HG03103 (cell line): ENCODE results near the gene CC2D2A.
A peak's percentile ranks its signal among the peaks of the same experiment; 100 is the strongest.

ENCODE experiments used
- ATAC-seq: cut with Tn5 transposase; IDR thresholded peaks from one replicate; pipeline ENCODE4 v1.9.1; 2021; ENCODE audit warnings: low read depth; ENCODE audit not compliant: unreplicated experiment

CC2D2A gene

GRCh38 chr4:15469402-15470127 is at the start of gene CC2D2A:
CC2D2A (plus strand) TSS chr4:15469882; CDS start chr4:15475933, 6,051 bp downstream.
- ATAC-seq, result no peak

DNA sequence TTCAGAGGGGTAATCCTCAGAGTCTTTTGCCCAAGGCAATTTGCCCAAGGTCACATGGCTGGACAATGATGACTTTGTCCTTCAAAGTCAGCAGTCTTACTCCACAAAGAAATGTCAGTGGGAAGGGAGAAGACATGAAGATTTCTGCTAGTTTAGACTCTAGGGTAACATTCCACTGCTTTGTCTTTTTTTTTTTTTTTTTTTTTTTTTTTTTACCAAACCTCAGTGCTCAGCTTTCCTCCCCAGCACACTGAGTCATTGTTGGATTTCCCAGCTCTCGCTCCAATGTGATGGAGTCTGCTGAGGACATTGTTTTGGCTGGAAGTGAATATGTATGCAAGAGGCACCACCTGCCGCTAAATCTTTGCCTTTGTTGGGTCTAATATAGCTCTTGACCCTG is 49.0 kb upstream of the CC2D2A start:
- ATAC-seq, result no peak

- ATAC-seq, result no peak
These were observed 46.4 kb upstream of the CC2D2A start for GRCh38 chr4:15423285-15423711.

GRCh38 chr4:15425520-15425919 is 44.2 kb upstream of the CC2D2A start:
- no peak for ATAC-seq

DNA sequence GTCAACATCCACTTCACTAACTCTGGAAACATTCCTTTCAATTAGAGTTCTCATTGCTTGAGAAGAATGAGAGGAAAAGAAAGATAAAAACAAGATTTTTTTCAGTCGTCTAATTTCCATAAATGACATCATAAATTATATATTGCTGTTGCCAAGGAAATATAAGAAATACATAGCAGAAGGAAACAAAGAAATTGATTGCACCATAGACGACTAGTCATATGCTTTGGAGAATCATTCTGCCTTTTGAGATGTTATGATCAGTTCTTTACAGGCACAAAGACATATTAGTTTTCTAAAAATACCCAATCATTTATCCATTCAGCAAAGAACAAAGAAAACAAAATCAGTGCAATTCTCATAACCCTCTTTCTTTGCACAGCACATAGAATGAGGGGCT is 42.5 kb upstream of the CC2D2A start:
- ATAC-seq, result no peak

DNA sequence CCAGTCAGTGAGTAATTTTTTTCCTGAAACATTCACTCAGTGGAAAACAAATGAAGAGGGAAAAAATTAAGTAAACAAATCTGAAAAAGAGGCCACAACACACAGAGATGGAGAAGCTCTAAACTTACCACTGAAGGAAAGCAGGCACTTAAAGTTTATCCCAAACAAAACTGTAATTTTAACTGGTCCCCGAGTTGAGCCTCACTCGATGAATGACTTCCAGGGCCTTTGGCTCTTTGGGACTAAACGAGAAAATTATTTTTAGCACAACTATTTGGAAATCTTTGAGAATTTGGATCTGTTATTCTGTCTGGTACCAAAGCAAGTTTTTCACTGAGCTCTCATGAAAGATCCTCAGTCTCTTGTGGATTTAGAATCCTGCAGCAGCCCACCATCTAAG is 42.0 kb upstream of the CC2D2A start, which contains the start of gene C1QTNF7:
Gene C1QTNF7 (plus strand): TSS at position 333 of the 400 bp plus-strand sequence. CDS start 7,711 bp downstream, outside the sequence.
- ATAC-seq, result no peak

DNA sequence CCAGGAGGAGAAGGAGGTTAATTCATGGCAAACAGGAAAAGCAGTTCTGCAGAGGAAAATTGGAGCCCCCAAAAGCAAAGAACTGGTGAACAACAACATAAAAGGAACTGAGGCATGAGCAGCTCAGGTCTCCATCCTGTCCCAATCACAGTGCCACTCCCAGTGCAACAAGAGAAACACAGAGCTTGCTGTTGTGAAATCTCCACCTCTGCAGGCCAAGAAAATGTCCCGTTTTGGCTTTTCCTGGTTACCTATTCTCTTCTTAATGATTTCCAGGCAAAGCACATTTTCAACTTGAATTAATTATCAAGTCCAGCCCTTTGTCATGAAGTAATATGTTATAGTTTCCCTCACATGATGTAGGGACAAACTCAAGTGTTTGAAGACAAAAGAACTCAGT is 41.1 kb upstream of the CC2D2A start:
- no peak for ATAC-seq

DNA sequence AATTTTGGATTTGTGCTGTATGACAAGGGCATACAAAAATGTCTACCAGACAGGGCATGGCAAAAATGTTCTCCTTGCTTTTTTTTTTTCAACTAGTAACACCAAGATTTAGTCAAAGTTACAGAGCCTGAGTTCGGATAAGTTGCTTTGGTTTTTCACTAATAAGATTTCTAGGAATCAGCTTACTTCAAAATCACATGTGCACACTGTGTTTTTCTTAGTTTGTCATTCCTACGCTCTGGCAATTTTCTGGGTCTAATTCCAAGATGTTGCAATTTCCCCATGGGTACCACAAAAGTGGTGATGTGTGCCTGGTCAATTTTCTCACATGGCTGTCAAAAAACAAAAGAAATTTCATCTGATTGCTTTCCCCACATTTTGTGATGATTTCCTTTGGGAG is 35.6 kb upstream of the CC2D2A start:
- ATAC-seq, result no peak

DNA sequence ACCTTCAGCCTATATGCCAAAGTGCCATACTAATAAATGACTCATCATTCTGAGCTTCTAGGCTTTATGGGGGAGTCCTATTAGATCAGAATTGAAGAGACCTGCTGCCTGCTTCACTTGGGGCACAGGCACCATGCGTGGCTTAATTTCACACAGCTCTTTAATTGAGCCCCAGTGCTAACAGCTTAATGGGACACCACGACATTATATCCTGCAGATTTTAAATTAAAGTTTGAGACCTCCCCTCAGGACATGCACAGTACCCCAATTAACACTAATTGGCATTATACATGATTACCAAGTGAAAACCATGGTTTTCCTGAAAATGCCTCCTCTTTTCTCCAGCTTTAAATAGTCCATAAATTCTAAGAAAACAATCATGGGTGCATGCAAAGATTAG is 35.0 kb upstream of the CC2D2A start:
- ATAC-seq, result no peak

- ATAC-seq, result no peak
These were observed 33.2 kb upstream of the CC2D2A start for GRCh38 chr4:15436513-15436912.

DNA sequence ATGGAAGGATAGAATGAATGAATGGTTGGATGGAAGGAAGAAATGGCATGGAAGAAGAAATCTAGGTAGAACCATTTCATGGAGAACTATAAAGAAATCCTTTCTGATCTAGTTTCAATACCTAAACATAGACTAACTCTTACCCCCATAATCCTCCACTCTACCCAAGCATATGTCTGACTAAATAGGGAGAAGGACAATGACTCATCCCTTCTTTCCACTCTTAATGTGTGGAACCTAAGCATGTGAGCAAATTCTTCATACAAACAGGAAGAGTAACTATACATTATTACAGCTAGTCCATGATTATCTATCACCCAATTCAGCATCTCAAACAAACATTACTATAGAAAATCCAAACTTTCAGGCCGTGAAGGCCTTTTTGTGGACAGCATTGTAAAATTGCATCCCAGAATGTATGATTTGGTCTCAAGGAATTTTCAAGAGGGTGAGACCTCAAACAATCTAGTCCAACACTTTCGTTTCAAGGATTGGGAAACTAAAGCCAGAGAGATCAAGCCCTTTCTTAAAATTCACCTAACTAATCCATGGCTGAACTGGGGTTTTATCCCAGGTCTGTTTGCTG is 30.6 kb upstream of the CC2D2A start:
- no peak for ATAC-seq

DNA sequence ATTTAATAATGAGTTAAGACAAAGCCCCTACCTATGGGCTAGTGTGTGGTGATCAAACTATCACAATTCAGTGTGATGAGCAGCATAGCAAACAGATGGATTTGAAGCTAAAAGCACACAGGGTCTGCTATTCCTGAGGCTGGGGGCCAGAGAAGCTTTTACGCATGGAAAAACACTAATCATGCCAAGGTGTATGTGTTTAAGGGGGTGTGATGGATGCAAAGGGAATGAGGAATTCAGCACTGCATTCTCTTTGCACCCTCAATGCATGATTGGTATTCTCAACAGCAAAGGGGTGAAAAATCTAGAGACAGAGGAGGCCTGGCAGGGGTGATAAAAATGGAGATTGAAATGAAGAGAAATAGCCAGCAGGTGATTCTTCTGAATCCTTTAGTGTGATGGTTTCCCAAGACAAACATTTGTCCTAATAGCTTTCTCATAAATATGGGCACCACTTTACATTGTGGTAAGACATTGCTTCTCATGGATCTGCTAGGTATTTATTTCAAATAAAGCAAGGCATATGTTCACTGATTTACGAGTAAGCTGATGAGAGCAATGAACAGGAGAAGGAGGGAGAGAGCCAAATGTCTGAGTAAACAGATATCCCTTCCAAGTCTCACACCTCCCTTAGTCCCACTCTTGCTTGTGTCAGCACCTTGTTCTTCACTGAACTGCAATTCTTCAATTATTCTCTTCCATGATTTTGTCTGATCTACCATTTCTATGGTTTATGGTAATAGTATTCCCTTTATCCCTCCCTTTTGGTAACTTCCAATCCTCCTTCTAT is 26.1 kb upstream of the CC2D2A start:
- no peak for ATAC-seq

DNA sequence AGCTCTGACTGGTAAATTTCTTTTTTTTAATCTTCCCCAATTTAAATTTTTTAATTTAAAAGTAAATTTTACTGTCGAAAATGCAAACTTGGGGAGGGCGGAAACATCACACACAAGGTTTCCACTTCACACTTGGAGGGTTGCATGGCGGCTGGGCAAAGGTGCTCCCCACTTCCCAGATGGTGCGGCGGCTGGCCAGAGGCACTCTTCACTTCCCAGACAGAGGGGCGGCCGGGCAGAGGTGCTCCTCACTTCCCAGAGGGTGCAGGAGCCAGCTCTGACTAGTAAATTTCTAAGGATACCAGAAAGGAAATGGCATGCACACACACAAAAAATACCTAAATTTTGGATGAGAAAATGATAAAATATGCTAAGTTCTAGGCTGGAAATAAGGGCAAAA is 25.4 kb upstream of the CC2D2A start:
- ATAC-seq, result no peak

DNA sequence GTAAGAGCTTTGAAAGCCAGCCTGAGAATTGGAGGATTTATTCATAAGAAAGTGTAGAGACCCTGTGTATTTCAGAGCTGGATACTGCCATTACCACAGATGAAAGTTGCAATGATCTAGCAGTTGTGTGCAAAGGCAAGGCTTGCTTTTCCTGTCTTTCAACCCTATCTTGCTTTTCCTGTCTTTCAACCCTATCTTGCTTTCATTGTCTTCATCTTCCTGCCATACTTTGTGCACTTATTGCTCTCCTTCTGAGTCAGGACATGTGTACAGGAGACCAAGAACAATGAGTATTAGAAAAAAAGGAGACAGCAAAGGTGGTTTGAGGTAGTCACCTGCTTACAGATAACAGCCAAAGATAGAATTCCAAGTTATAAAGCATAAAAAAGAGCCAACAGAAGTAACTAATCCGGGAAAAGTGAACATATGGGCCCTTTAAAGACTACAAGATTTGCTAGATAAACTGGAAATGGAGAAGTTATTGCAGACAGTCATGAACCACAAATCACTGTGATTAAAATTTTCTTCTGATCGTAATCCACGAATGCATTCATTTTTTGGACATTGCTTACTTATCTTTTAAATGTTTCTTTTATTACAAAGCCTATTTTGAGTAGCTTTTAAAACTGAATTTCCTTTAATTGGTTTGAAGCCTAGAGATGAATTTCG is 24.7 kb upstream of the CC2D2A start:
- ATAC-seq, result no peak

DNA sequence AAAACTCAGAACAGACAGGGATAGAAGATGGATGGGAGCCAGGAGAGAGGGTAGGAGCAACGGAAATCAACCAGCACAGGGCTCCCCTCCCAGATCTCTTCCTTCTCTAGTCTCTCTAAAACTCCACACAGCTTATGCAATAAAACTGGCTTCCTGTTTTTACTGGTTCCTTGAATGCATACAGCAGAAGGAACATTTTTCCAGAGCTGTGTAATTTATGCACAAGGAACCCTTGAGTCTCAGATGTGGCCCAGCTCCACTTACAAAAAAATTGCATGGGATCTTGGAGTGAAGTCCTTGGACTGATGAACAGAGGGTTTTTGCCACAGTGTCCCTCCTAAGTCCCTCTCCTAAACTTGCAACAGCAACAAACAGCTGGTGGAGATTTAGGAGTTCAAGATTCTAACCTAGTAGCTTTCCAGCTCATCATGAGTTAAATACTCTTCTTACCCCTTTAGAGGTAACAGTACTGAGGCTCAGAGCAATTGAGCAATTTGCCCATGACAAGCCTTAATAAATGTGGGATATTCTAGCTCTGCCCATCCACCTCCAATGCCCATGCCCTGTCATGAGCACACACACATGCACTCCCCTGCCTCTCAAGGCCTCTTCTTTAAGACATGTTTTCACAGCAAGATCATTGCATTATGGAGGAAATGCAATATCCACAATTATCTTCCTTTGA is 18.4 kb upstream of the CC2D2A start:
- ATAC-seq, result no peak

DNA sequence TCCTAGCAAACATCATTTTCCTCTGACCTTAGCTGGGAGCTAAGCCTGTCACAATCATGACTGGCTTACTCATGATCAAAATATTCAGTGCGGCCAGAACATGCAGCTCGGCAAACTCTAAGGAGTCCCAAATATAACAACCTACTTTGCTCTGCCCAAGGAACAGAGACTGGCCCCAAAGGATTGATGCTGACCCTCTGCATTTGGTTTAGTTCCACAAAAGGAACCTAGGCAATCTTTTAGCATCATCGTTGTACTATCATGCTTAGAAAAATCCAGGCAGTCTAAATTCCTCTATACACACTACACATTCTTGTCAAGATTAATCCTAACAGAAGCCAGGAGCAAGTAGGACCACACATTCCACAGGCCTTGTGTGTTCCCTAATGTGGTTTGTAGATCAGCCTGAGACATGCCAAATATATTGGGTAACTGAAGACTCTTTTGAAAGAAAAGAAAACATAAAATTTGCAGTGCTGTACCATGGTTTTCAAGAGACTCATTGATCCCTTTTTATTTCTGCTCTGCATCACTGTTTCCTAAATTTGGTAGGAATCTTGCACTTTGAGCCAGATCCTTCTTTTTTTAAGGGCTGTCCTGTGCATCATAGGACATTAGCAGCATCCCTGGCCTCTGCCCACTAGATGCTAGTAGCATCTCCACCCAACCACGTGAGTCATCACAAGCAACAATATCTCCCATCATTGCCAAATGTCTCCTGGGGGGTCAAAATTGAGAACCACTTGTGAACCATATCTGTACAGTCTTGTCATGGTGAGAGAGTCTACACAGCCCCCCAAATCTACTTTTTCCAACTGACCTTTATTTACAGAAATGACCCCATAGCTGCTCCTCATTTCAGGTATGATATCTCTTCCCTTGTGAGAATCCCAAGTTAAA is 17.6 kb upstream of the CC2D2A start:
- ATAC-seq, result no peak

GRCh38 chr4:15455290-15455689 is 14.4 kb upstream of the CC2D2A start:
- no peak for ATAC-seq

GRCh38 chr4:15457406-15458201 is 12.1 kb upstream of the CC2D2A start:
- peak; percentile 100 for ATAC-seq

GRCh38 chr4:15458616-15459015 is 11.1 kb upstream of the CC2D2A start:
- no peak for ATAC-seq
